Femur (tissue), 1 donor: ENCODE measurements around the gene RAP2B.
"Not testable (repeated sequence)": the region's sequence is repeated elsewhere in the genome, so short reads cannot be mapped to it uniquely, and the experiment has no call there.

Source experiments
- DNase-seq: peaks from one replicate; pipeline ENCODE4 v3.0.0-alpha.2; 2017

The RAP2B gene

GRCh38 chr3:153161138-153161713 is 800 bp upstream of the RAP2B start:
- DNase-seq = peak; percentile 98

- DNase-seq = peak; percentile 58
Measured at GRCh38 chr3:153162513-153163392, 727 bp downstream of the RAP2B start.

- peak; percentile 45 for DNase-seq
Measured at GRCh38 chr3:153163393-153163724, 1.3 kb downstream of the RAP2B start.

- DNase-seq = peak; percentile 33
Measured at GRCh38 chr3:153163756-153164550, 1.9 kb downstream of the RAP2B start.

GRCh38 chr3:153165261-153165681 is 3.2 kb downstream of the RAP2B start:
- DNase-seq = no peak

GRCh38 chr3:153166206-153166605 is 4.2 kb downstream of the RAP2B start:
- no peak for DNase-seq

- DNase-seq = no peak
Measured at GRCh38 chr3:153166796-153167195, 4.8 kb downstream of the RAP2B start.

GRCh38 chr3:153169793-153170383 is 7.9 kb downstream of the RAP2B start:
- DNase-seq = no peak

GRCh38 chr3:153171256-153171655 is 9.2 kb downstream of the RAP2B start:
- DNase-seq = no peak

GRCh38 chr3:153171918-153172317 is 9.9 kb downstream of the RAP2B start:
- no peak for DNase-seq

- DNase-seq = no peak
Measured at GRCh38 chr3:153172796-153173757, 11.1 kb downstream of the RAP2B start.

GRCh38 chr3:153173758-153174516 is 11.9 kb downstream of the RAP2B start:
- no peak for DNase-seq

- no peak for DNase-seq
Measured at GRCh38 chr3:153176197-153176596, 14.2 kb downstream of the RAP2B start.

- DNase-seq = no peak
Measured at GRCh38 chr3:153180860-153181372, 18.9 kb downstream of the RAP2B start.

GRCh38 chr3:153182501-153183293 is 20.7 kb downstream of the RAP2B start:
- no peak for DNase-seq

GRCh38 chr3:153190923-153191322 is 28.9 kb downstream of the RAP2B start:
- DNase-seq = no peak

GRCh38 chr3:153192327-153192726 is 30.3 kb downstream of the RAP2B start:
- DNase-seq = no peak

GRCh38 chr3:153193786-153194476 is 31.9 kb downstream of the RAP2B start:
- not testable (repeated sequence) for DNase-seq

- DNase-seq = no peak
Measured at GRCh38 chr3:153195349-153195879, 33.4 kb downstream of the RAP2B start.
